ENCODE results near the gene PRRG2.

DNA sequence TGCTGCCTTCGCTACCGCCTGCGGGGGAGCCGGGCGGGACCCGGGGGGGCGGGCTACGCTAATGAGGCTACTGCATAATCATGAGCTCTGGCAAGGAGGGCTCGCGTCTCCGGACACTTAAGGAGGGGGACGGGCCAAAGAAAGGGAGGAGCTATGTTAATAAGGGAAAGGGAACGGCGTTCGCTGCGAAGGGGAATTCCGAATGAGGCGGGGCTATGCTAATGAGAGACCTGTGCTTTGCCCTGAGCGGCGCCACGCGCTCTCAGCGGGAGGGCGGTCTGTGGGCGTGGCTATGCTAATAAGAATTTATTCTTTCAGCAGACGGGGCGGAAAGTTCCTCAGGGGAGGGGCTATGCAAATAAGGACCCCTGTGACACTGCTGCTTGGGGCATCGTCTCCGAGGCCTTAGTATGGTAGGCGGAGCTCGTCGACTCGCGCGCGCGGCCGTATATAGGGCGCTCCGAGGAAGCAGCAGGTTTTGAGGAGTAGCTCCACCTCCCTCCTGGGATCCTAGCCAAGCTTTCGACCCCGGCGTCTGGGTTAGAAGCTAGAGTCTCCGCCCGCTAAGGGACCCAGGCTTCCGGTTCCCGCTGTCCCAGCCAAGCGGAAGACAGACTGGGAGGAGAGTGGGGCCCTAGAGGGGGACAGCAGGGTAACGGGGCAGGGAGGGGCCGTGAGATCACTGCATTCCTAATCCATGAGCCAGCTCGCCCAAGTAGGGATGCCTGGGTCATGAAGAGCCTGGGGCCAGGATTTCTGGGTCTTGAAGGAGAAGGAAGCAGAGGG, 59.2 kb downstream of the PRRG2 start, which contains the start of gene RRAS:
- TF ChIP-seq FOXM1 (IDR thresholded peaks at IDR 0.05; ENCODE audit: borderline replicate concordance) (no peak), L3MBTL2 (conservative IDR thresholded peaks at IDR 0.05) (no peak), ARNT (IDR thresholded peaks at IDR 0.05) (no peak), SP1 (IDR thresholded peaks at IDR 0.05) (no peak), TARDBP (IDR thresholded peaks at IDR 0.05) (no peak), ZNF384 (IDR thresholded peaks at IDR 0.05) (no peak), SUZ12 (IDR thresholded peaks at IDR 0.05) (no peak), LEF1 (IDR thresholded peaks at IDR 0.05; ENCODE audit: borderline replicate concordance) (no peak; the same call in 1 of the 2 replicates), PKNOX1 (IDR thresholded peaks at IDR 0.05) (no peak), CTBP1 (IDR thresholded peaks at IDR 0.05; ENCODE audit: borderline replicate concordance) (no peak), FOXA1 (IDR thresholded peaks at IDR 0.05) (no peak), NFRKB (IDR thresholded peaks at IDR 0.05) (no peak)

Measured in HEK293T (cell line).